ENCODE results near the gene GNPAT.

DNA sequence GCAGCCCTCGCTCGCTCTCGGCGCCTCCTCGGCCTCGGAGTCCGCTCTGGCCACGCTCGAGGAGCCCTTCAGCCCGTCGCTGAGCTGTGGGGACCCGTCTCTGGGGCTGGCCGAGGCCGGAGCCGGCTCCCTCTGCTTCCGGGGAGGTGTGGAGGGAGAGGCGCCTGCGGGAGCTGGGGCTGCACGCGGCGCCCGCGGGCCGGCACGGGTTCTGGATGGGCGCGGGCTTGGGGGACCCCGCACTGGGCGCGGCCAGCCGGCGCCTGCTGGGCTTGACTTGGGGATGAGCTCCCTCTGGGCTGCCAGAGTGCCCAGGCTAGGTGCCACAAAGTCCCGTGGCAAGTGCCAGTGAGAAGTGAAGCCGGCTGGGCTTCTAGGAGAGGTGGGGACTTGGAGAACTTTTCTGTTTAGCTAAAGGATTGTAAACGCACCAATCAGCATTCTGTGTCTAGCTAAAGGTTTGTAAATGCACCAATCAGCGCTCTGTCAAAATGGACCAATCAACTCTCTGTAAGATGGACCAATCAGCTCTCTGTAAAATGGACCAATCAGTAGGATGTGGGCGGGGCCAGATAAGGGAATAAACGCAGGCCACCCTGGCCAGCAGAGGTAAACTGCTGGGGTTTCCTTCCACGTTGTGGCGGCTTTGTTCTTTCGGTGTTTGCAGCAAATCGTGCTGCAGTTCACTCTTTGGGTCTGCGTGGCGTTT, 76.4 kb downstream of the GNPAT start:
- TF ChIP-seq, protein P1, sequence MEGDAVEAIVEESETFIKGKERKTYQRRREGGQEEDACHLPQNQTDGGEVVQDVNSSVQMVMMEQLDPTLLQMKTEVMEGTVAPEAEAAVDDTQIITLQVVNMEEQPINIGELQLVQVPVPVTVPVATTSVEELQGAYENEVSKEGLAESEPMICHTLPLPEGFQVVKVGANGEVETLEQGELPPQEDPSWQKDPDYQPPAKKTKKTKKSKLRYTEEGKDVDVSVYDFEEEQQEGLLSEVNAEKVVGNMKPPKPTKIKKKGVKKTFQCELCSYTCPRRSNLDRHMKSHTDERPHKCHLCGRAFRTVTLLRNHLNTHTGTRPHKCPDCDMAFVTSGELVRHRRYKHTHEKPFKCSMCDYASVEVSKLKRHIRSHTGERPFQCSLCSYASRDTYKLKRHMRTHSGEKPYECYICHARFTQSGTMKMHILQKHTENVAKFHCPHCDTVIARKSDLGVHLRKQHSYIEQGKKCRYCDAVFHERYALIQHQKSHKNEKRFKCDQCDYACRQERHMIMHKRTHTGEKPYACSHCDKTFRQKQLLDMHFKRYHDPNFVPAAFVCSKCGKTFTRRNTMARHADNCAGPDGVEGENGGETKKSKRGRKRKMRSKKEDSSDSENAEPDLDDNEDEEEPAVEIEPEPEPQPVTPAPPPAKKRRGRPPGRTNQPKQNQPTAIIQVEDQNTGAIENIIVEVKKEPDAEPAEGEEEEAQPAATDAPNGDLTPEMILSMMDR (IDR thresholded peaks at IDR 0.05) = no peak
- TF ChIP-seq POLR2A (IDR thresholded peaks at IDR 0.05) = no peak
